Activated T-helper 1 cell treated with anti-CD3 and anti-CD28 coated beads, Interleukin-12 subunit alpha, Interleukin-12 subunit beta, Interleukin-2, Interleukin-4 antibody, amounts not matched to agents 30 ng/mL and 10 ng/mL and 1 ng/mL, durations not matched to agents 14 hours and 24 hours and 36 hours (primary cell): Measurements from ENCODE around the gene GAPDH. TPM values are rescaled to one million over a fixed set of nuclear protein-coding genes. Genes with fewer than 3 reads are reported as not detected.
"Not testable (repeated sequence)": the region's sequence is repeated elsewhere in the genome, so short reads cannot be mapped to it uniquely, and the experiment has no call there.

Experiments used
- DNase-seq: peaks from one replicate; pipeline ENCODE4 v3.0.0; 2021; ENCODE audit warnings: low spot score
- H3K27ac Mint-ChIP-seq: one replicate; pipeline ENCODE4 v1.8.0; 2021; ENCODE audit warnings: mild to moderate bottlenecking, mixed read lengths
- H3K27me3 Mint-ChIP-seq: one replicate; pipeline ENCODE4 v1.8.0; 2022; ENCODE audit warnings: mild to moderate bottlenecking, moderate library complexity, mixed read lengths; ENCODE audit not compliant: insufficient read depth
- H3K36me3 Mint-ChIP-seq: one replicate; pipeline ENCODE4 v1.8.0; 2021; ENCODE audit warnings: low read depth, mixed read lengths
- H3K4me1 Mint-ChIP-seq: one replicate; pipeline ENCODE4 v1.8.0; 2021; ENCODE audit warnings: low read depth, mixed read lengths
- H3K4me3 Mint-ChIP-seq: one replicate; pipeline ENCODE4 v1.8.0; 2021; ENCODE audit warnings: mild to moderate bottlenecking, moderate library complexity, mixed read lengths
- H3K9me3 Mint-ChIP-seq: one replicate; pipeline ENCODE4 v1.8.0; 2021; ENCODE audit warnings: mixed read lengths
- intact Hi-C: fragments of 100-400 bp; cut with micrococcal nuclease; formaldehyde crosslinking; loops from one replicate; pipeline ENCODE4 v1.15.1; 2024
- total RNA-seq: library from RNA; stranded (reverse); gene quantifications from 2 replicates; pipeline ENCODE4 v1.2.3, GENCODE V29; 2022

Gene GAPDH
- total RNA-seq: 4,315 and 4,318 TPM in 2 replicates

DNA sequence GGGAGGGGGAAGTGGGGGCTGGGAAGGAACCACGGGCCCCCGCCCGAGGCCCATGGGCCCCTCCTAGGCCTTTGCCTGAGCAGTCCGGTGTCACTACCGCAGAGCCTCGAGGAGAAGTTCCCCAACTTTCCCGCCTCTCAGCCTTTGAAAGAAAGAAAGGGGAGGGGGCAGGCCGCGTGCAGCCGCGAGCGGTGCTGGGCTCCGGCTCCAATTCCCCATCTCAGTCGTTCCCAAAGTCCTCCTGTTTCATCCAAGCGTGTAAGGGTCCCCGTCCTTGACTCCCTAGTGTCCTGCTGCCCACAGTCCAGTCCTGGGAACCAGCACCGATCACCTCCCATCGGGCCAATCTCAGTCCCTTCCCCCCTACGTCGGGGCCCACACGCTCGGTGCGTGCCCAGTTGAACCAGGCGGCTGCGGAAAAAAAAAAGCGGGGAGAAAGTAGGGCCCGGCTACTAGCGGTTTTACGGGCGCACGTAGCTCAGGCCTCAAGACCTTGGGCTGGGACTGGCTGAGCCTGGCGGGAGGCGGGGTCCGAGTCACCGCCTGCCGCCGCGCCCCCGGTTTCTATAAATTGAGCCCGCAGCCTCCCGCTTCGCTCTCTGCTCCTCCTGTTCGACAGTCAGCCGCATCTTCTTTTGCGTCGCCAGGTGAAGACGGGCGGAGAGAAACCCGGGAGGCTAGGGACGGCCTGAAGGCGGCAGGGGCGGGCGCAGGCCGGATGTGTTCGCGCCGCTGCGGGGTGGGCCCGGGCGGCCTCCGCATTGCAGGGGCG lies at the start of gene GAPDH:
Gene GAPDH, plus strand, starts transcription at position 595 of the 772 bp plus-strand sequence. CDS start 316 bp downstream, outside the sequence.
- H3K36me3 Mint-ChIP-seq: peaks cover 72% of the 10 kb centered on the region
- peaks cover 58% of the 10 kb centered on the region for H3K4me1 Mint-ChIP-seq
- intact Hi-C loops: loop anchor here (1.0 to 10.0 kb wide), 8 partner anchors 22 to 411 kb away; partner anchors contain the start of genes C12orf57, CDCA3, CHD4 and COPS7A
- H3K9me3 Mint-ChIP-seq: no peaks in the 10 kb centered on the region
- peak within 1 kb of the TSS; percentile 91 for H3K4me3 Mint-ChIP-seq
- no peaks in the 10 kb centered on the region for H3K27me3 Mint-ChIP-seq
- peak within 1 kb of the TSS; percentile 99 for H3K27ac Mint-ChIP-seq
- DNase-seq: peak; percentile 86

DNA sequence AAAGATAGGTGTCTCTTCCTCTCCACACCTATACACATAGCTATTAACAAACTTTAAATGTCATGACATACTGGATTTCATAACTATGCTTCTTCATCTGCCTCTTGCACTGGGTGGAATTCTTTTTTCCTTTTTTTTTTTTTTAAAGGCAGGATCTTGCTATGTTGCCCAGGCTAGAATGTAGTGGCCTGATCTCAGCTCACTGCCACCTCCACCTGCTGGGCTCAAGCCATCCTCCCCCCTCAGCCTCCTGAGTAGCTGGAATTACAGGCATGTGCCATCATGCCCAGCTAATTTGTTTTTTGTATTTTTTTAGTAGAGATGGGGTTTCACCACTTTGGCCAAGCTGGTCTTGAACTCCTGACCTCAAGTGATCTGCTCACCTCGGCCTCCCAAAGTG lies 46.1 kb upstream of the GAPDH start:
- Mint-ChIP-seq H3K27ac (no peak overlapping the region), H3K36me3 (peaks cover 8% of the 10 kb centered on the region), H3K9me3 (no peaks in the 10 kb centered on the region), H3K4me3 (no peak overlapping the region), H3K4me1 (peaks cover 10% of the 10 kb centered on the region), H3K27me3 (peaks cover 2% of the 10 kb centered on the region)
- intact Hi-C loops: no loop called here
- DNase-seq: no peak

DNA sequence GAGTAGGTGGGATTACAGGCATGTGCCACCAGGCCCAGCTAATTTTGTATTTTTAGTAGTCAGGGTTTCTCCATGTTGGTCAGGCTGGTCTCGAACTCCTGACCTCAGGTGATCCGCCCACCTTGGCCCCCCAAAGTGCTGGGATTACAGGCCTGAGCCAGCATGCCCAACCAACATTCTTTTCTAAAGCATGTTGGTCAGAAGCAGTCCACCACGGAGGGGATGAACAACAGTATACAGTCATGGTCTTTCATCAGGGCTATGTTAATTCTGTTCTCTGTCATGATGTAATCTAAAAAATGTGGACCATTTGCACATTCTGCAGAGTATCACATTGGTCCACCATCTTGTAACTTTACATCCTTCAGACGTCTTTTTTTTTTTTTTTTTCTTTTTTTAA lies 44.9 kb upstream of the GAPDH start:
- Mint-ChIP-seq H3K4me1 (peaks cover 13% of the 10 kb centered on the region), H3K27me3 (peaks cover 4% of the 10 kb centered on the region), H3K27ac (no peak overlapping the region), H3K36me3 (peaks cover 8% of the 10 kb centered on the region), H3K9me3 (no peaks in the 10 kb centered on the region), H3K4me3 (no peak overlapping the region)
- DNase-seq: no peak
- intact Hi-C loops: no loop called here

DNA sequence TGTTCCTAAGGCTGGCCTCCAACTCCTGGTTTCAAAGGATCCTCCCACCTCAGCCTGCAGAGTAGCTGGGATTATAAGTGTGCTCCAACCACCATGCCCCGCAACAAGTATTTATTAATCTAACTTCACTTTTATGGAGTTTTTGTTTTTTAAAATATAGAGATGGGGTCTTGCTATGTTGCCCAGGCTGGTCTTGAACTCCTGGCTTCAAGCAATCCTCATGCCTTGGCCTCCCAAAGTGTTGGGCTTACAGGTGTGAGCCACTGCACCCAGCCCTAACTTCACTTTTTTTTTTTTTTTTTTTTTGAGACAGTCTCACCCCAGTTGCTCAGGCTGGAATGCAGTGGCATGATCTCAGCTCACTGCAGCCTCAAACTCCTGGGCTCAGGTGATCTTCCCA lies 43.6 kb upstream of the GAPDH start:
- H3K27ac Mint-ChIP-seq, H3K4me3 Mint-ChIP-seq, H3K27me3 Mint-ChIP-seq, H3K9me3 Mint-ChIP-seq, DNase-seq: not testable (repeated sequence)
- Mint-ChIP-seq H3K36me3 (peaks cover 16% of the 10 kb centered on the region), H3K4me1 (peaks cover 26% of the 10 kb centered on the region)
- intact Hi-C loops: loop anchor here (5.0 to 10.0 kb wide), 5 partner anchors 38 to 642 kb away; partner anchors contain the start of genes CLSTN3, SPSB2 and TAPBPL

DNA sequence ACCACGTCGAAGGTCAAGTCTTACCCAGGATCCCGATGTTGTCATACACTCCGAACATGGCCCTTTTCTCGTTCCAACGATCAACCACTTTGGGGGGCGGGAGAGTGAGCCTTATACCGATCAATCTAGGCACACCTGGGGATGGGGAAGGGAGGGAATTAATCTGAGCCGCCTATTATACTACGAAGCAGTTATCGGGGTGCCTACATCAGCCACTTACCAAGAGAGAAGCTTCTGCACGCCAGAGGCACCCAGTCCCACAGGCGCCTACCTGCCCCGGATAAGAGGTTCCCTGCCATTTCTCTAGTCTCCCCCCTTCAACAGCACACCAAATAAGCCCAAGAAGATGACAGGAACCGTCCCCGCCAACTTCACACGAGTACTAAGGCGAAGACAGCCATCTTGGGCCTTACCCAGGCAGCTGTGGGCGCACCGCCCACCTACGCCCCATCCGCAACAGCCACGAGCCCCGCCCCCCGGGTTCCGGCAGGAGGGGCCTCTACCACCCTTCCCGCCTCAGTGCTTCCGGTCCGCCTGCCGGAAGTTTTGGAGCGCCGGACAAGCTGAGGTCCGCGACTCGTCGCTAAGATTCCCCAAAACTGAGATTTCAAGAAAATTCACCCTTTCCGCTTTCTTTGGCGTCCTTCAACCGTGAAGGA lies 41.4 kb upstream of the GAPDH start, which contains the start of gene MRPL51:
Gene MRPL51, minus strand, starts transcription at position 425 of the 659 bp plus-strand sequence. Its CDS starts 126 bp downstream, at position 299.
- peak; percentile 93 for DNase-seq
- Mint-ChIP-seq H3K27me3 (peaks cover 3% of the 10 kb centered on the region), H3K36me3 (peaks cover 20% of the 10 kb centered on the region), H3K9me3 (no peaks in the 10 kb centered on the region), H3K27ac (peak within 1 kb of the TSS; percentile 97), H3K4me3 (peak within 1 kb of the TSS; percentile 97), H3K4me1 (peaks cover 33% of the 10 kb centered on the region)
- intact Hi-C loops: loop anchor here (1.0 to 10.0 kb wide), 13 partner anchors 23 to 639 kb away; partner anchors contain the start of genes CDCA3, CHD4, CLSTN3 and COPS7A

DNA sequence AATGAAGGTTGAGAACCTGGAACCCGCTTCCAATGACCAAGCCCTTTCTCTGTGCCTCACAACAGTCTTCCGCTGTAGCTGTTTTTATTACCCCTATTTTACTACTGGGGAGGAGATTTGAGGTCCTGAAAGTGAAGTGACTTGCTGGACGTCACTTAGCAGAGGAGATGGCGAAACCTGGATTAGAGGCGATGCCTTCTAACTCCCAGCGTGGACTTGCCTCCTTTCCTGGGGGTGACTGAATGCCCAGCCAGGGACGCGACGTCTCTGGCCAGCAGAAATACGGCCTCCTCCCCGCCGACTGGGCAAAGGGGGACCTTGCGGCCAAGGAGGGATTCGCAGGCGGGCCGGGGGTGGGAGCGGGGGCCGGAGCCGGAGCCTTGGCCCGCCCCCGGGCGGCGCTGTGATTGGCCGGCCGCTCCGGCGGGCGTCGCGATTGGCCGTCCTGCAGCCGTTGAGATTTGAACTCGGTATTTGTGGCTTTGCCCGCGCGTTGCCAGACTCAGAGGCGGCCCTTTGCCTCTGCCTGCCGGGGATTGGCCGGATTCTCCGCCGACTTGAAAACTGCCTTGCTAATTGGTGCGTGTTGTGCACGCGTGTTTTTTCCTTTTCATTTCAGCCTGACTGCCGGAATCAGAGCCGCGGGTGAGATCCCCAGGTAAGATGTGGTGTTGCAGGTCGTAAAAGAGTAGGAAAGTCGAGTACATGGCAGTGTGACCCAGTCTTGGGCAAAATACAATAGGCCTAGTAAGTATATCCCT lies 40.6 kb upstream of the GAPDH start, which contains the start of gene NCAPD2:
Gene NCAPD2, plus strand, starts transcription at position 606 of the 761 bp plus-strand sequence. CDS start 997 bp downstream, outside the sequence.
- H3K27ac Mint-ChIP-seq: peak within 1 kb of the TSS; percentile 97
- peaks cover 23% of the 10 kb centered on the region for H3K36me3 Mint-ChIP-seq
- peaks cover 3% of the 10 kb centered on the region for H3K27me3 Mint-ChIP-seq
- H3K9me3 Mint-ChIP-seq: no peaks in the 10 kb centered on the region
- peaks cover 33% of the 10 kb centered on the region for H3K4me1 Mint-ChIP-seq
- intact Hi-C loops: loop anchor here (1.0 to 10.0 kb wide), 18 partner anchors 23 to 639 kb away; partner anchors contain the start of genes CDCA3, CHD4, CLSTN3 and COPS7A
- H3K4me3 Mint-ChIP-seq: peak within 1 kb of the TSS; percentile 97
- peak; percentile 96 for DNase-seq

DNA sequence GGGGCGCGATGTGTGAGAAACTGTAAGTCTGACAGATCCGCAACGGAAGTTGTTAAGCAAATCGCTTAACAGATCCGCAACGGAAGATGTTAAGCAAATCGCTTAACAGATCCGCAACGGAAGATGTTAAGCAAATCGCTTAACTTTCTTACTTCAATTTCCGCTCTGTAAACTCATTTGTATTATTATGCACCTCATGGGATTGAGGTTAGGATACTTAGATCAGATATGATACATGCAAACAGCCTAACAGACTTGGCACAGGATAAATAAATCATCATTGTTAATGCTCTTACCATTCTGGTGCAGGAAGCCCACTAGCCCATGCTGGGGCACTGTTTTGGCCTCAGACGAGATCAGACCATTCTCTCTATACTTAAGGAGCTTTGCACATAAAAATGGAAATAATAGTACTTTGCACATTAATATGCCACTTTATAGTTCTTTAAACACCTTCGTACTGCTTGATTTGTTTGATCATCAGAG lies 40.0 kb upstream of the GAPDH start:
- Mint-ChIP-seq H3K27me3 (peaks cover 3% of the 10 kb centered on the region), H3K9me3 (no peaks in the 10 kb centered on the region), H3K4me1 (peaks cover 33% of the 10 kb centered on the region), H3K27ac (peak overlapping the region; percentile 97), H3K36me3 (peaks cover 27% of the 10 kb centered on the region), H3K4me3 (peak overlapping the region; percentile 97)
- DNase-seq: peak; percentile 1
- intact Hi-C loops: loop anchor here (1.0 to 10.0 kb wide), 10 partner anchors 42 to 638 kb away; partner anchors contain the start of genes CLSTN3, ING4, MLF2 and SPSB2

DNA sequence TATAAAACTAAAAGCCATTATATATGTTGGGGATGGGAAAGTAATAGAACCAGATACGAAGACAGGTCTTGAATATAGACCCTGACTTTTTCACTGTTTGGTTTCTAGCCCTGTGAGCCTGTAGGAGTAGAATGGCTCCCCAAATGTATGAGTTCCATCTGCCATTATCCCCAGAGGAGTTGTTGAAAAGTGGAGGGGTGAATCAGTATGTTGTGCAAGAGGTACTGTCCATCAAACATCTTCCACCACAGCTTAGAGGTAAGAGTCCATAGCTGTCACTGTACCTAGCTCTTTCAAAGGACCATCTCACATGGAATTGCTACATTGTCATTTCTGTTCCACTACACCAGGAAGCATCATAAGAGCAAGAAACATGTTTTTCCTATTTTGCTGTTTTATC lies 39.3 kb upstream of the GAPDH start:
- no peaks in the 10 kb centered on the region for H3K9me3 Mint-ChIP-seq
- peaks cover 27% of the 10 kb centered on the region for H3K36me3 Mint-ChIP-seq
- peak overlapping the region; percentile 97 for H3K27ac Mint-ChIP-seq
- peak overlapping the region; percentile 97 for H3K4me3 Mint-ChIP-seq
- no peak for DNase-seq
- peaks cover 3% of the 10 kb centered on the region for H3K27me3 Mint-ChIP-seq
- intact Hi-C loops: loop anchor here (1.0 to 10.0 kb wide), 10 partner anchors 43 to 637 kb away; partner anchors contain the start of genes CLSTN3, ING4, MLF2 and SPSB2
- peaks cover 33% of the 10 kb centered on the region for H3K4me1 Mint-ChIP-seq

DNA sequence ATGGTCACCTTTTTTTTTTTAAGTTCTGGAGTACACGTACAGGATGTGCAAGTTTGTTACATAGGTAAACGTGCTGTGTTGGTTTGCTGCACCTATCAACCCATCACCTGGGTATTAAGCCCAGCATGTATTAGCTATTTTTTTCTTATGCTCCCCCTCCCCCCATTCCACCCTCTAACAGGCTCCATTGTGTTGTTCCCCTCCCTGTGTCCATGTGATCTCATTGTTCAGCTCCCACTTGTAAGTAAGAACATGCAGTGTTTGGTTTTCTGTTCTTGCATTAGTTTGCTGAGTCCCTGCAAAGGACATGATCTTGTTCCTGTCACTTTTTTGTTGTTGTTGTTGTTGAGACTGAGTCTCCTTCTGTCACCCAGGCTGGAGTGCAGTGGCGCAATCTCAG lies 37.0 kb upstream of the GAPDH start:
- intact Hi-C loops: loop anchor here (10.0 kb wide), 1 partner anchor 298 kb away; no protein-coding TSS in a partner anchor
- not testable (repeated sequence) for H3K9me3 Mint-ChIP-seq, H3K27me3 Mint-ChIP-seq, DNase-seq, H3K4me3 Mint-ChIP-seq, H3K27ac Mint-ChIP-seq
- H3K4me1 Mint-ChIP-seq: peaks cover 25% of the 10 kb centered on the region
- H3K36me3 Mint-ChIP-seq: peaks cover 20% of the 10 kb centered on the region

DNA sequence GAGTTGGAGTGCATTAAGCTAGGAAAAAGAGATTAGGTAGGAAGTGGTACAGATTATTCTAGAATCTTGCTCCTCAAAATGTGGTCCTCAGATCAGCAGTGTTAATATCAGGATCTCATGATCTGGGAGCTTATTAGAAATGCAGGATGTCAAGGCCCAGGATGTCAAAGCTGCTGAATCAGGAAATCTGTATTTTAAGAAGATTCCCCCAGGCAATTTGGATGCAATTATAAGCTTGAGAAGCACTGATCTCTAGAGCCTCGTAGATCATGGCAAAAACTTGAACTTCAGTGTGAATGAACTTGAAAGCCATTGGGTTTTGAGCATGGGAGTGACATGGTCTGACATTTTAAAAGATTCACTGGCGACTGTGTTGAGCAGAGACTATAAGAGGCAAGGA lies 33.9 kb upstream of the GAPDH start:
- Mint-ChIP-seq H3K27me3 (no peaks in the 10 kb centered on the region), H3K36me3 (peaks cover 17% of the 10 kb centered on the region), H3K9me3 (no peaks in the 10 kb centered on the region), H3K4me3 (no peak overlapping the region), H3K4me1 (peaks cover 10% of the 10 kb centered on the region), H3K27ac (no peak overlapping the region)
- no peak for DNase-seq
- intact Hi-C loops: no loop called here

DNA sequence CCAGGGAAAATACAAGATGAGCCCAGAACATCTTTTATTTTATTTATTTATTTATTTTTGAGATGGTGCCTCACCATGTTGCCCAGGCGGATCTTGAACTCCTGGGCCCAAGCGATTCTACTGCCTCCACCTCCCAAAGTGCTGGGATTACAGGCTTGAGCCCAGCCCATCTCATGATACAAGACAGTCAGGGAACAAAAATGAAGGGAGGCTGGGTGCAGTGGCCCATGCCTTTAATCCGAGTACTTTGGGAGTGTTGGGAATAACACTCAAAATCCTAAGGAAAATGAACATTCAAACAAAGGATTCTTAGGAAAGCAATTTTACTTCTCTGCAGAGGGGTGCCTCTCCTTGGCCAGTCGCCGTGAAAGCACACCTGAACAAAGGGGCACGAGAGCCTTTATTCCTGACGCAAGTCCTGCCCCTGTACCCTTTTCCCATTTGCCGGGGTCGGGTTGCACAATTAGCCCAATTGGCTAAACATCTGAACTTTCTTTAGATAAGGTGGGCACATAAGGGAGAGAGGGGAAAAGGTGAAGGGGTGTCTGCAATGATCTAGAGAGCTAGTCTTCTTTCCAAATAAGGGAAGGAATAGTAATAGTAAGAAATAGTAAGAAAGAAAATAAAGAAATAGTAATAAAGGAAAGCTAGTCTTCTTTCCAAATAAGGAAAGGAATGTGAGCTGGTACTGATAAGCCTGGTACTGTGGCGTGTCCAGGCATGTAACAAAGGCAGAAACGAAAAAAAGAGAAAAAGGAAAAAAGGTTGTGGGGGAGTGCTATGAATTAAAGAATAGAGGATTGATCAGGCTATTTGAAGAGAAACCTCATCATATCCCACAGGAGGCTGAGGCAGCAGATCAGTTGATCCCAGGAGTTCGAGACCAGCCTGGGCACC lies 27.0 kb upstream of the GAPDH start:
- no peak for DNase-seq
- no peak overlapping the region for H3K4me3 Mint-ChIP-seq
- intact Hi-C loops: no loop called here
- H3K9me3 Mint-ChIP-seq: no peaks in the 10 kb centered on the region
- H3K27ac Mint-ChIP-seq: peak overlapping the region; percentile 41
- H3K36me3 Mint-ChIP-seq: peaks cover 32% of the 10 kb centered on the region
- H3K27me3 Mint-ChIP-seq: no peaks in the 10 kb centered on the region
- H3K4me1 Mint-ChIP-seq: peaks cover 5% of the 10 kb centered on the region
